BJ (cell line): Measurements from ENCODE around the gene RAB10. TPM values are rescaled to one million over a fixed set of nuclear protein-coding genes. Genes with fewer than 3 reads are reported as not detected.

Source experiments
- CTCF ChIA-PET: fragments of 350-600 bp; formaldehyde crosslinking; extraction: SDS; loops from one replicate; lab custom pipeline; 2021; ENCODE audit warnings: antibody characterized with exemption, inconsistent platforms; lab: Yijun Ruan, JAX
- POLR2A ChIA-PET: fragments of 300-600 bp; sonication (Branson Sonifier 250); formaldehyde crosslinking; extraction: SDS; loops from one replicate; lab custom pipeline; 2021; ENCODE audit warnings: antibody characterized with exemption; lab: Charles Lee
- DNase-seq: peaks from one replicate; pipeline ENCODE4 v3.0.0-alpha.2; 2011; ENCODE audit warnings: low read depth
- H3K27me3 ChIP-seq: 2 replicates; pipeline ENCODE4 v1.6.0; 2011; ENCODE audit warnings: low read length; ENCODE audit not compliant: control insufficient read depth, insufficient read depth
- H3K36me3 ChIP-seq: 2 replicates; pipeline ENCODE4 v1.5.1; 2011; ENCODE audit warnings: low read length; ENCODE audit not compliant: control insufficient read depth, insufficient read depth
- H3K4me3 ChIP-seq: 2 replicates; pipeline ENCODE4 v1.5.1; 2011; ENCODE audit warnings: low read depth, mild to moderate bottlenecking, control low read depth, low read length
- polyA plus RNA-seq: library from polyadenylated mRNA; depleted of rRNA; stranded (reverse); fragments of >200 nt; gene quantifications from 2 replicates; pipeline ENCODE4 v1.2.3, GENCODE V29; 2011
- TF ChIP-seq, protein P1 (sequence below): IDR thresholded peaks from 2 replicates; pipeline ENCODE4 v1.5.1; 2011; ENCODE audit warnings: low read depth, mild to moderate bottlenecking, control low read depth, inconsistent platforms, low read length, moderate library complexity; ENCODE audit not compliant: insufficient read depth

Gene RAB10
- polyA plus RNA-seq, 1 experiment, result 50.5 TPM

GRCh38 chr2:26176279-26176615 lies 142.4 kb downstream of the RAB10 start:
- no peak for DNase-seq
- no peaks in the 10 kb centered on the region for H3K36me3 ChIP-seq
- TF ChIP-seq, protein P1, sequence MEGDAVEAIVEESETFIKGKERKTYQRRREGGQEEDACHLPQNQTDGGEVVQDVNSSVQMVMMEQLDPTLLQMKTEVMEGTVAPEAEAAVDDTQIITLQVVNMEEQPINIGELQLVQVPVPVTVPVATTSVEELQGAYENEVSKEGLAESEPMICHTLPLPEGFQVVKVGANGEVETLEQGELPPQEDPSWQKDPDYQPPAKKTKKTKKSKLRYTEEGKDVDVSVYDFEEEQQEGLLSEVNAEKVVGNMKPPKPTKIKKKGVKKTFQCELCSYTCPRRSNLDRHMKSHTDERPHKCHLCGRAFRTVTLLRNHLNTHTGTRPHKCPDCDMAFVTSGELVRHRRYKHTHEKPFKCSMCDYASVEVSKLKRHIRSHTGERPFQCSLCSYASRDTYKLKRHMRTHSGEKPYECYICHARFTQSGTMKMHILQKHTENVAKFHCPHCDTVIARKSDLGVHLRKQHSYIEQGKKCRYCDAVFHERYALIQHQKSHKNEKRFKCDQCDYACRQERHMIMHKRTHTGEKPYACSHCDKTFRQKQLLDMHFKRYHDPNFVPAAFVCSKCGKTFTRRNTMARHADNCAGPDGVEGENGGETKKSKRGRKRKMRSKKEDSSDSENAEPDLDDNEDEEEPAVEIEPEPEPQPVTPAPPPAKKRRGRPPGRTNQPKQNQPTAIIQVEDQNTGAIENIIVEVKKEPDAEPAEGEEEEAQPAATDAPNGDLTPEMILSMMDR, result no peak
- H3K27me3 ChIP-seq, result peaks cover 15% of the 10 kb centered on the region
- POLR2A ChIA-PET, result no interaction called here
- CTCF ChIA-PET, result interaction anchor here (0.6 to 1.5 kb wide), 5 partner anchors 9 to 185 kb away, joined by 3 to 7 read pairs (median 3); no protein-coding TSS in a partner anchor
- no peak overlapping the region for H3K4me3 ChIP-seq

- ChIA-PET CTCF (interaction anchor here (1.5 kb wide), 1 partner anchor 185 kb away, joined by 4 read pairs; no protein-coding TSS in a partner anchor), POLR2A (no interaction called here)
- Histone ChIP-seq H3K27me3 (peaks cover 15% of the 10 kb centered on the region), H3K36me3 (no peaks in the 10 kb centered on the region), H3K4me3 (no peak overlapping the region)
- TF ChIP-seq, protein P1, result no peak
- DNase-seq, result no peak
These were observed 143.2 kb downstream of the RAB10 start for GRCh38 chr2:26177122-26177521.

- Histone ChIP-seq H3K27me3 (peaks cover 11% of the 10 kb centered on the region), H3K36me3 (no peaks in the 10 kb centered on the region), H3K4me3 (peak overlapping the region; percentile 55)
- ChIA-PET CTCF (interaction anchor here (0.6 kb wide), 1 partner anchor 167 kb away, joined by 3 read pairs; no protein-coding TSS in a partner anchor), POLR2A (interaction anchor here (0.7 kb wide), 1 partner anchor 170 kb away, joined by 11 read pairs; no protein-coding TSS in a partner anchor)
- DNase-seq, result no peak
- TF ChIP-seq, protein P1, result no peak
These were observed 144.4 kb downstream of the RAB10 start for GRCh38 chr2:26178246-26178645.

DNA sequence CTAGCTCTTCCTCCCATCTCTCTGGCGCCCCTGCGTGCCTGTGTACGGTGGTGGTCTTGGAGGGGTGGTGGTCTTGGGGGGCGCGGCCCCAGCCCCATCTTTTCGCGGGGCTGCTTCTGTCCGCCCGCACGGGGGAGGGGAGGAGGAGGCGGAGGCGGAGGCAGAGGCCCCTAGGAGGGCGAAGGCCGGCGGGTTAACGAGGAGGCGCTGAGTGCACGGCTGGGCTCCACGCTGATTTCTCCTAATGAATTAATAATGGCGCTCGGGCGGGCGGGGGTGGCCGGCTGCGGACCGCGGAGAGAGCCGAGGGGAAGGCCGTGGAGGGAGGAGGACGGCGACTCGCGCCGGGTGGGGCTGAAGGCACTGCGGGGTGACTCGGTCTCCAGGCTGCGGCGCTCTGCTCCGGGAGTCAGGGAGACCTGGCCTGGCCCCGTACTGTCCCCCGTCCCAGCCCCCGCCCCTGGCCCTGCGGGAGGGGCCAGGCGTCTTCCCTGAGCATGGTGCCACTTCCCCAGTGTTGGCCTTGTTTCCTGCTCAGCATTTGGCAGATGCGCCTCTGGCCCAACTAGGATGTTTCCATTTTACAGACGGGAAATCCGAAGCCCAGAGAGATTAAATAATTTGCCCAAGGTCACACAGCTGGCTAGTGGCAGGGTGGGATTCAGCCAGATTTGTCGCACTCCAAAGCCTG lies 145.0 kb downstream of the RAB10 start:
- CTCF ChIA-PET, result interaction anchor here (0.6 kb wide), 1 partner anchor 166 kb away, joined by 3 read pairs; no protein-coding TSS in a partner anchor
- POLR2A ChIA-PET, result no interaction called here
- Histone ChIP-seq H3K36me3 (no peaks in the 10 kb centered on the region), H3K27me3 (peaks cover 7% of the 10 kb centered on the region), H3K4me3 (peak overlapping the region; percentile 55)
- DNase-seq, result no peak
- TF ChIP-seq, protein P1, result no peak

- Histone ChIP-seq H3K36me3 (no peaks in the 10 kb centered on the region), H3K4me3 (no peak overlapping the region), H3K27me3 (peaks cover 3% of the 10 kb centered on the region)
- ChIA-PET CTCF (no interaction called here), POLR2A (no interaction called here)
- no peak for DNase-seq
- TF ChIP-seq, protein P1, result no peak
These were observed 145.6 kb downstream of the RAB10 start for GRCh38 chr2:26179446-26179913.
